GM18907 (cell line): ENCODE measurements around the gene RBM3.
A peak's percentile ranks its signal among the peaks of the same experiment; 100 is the strongest.
"Not testable (repeated sequence)": the region's sequence is repeated elsewhere in the genome, so short reads cannot be mapped to it uniquely, and the experiment has no call there.

Source experiments
- ATAC-seq: cut with Tn5 transposase; IDR thresholded peaks from one replicate; pipeline ENCODE4 v1.9.1; 2021; ENCODE audit warnings: mild to moderate bottlenecking, moderate library complexity; ENCODE audit not compliant: unreplicated experiment

The RBM3 gene

DNA sequence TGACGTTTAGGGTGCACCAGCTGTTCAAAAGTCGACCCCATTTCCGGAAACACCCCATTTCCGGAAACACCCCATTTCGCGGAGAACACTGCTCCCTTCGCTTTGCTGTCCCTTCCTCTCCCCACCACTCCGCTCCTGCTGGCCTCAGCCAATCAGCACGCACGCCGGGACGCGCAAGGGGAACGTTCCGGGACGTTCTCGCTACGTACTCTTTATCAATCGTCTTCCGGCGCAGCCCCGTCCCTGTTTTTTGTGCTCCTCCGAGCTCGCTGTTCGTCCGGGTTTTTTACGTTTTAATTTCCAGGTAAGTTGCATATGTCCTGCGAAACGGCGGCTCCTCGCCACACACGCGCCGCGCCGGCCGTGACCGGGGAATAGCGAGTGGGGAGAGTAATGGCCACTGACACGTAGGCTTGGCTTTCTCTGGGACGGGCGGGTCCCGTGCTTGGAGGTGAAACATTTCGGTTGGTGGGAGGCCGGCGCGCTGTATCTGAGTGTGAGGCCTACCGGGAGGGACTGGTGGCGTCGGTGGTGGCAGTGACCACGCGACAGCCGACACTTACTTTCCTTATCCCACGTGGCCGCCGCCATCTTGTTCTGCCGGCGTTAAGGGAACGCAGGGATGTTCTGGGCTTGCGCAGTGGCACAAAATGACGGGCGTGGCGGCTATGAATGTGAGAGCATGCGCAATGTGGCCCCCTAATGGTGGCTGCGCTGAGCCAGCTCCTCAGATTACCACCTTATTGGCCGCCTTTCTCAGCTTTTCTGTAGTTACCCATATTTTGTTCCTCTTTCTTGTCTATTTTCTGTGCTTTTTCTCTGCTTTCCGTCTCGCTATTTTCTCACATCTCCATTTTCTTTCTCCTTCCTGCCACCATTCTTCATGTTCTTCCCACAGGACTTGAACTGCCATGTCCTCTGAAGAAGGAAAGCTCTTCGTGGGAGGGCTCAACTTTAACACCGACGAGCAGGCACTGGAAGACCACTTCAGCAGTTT is at the start of gene RBM3:
RBM3 (plus strand) TSS at position 215 of the 997 bp plus-strand sequence; CDS start at position 912, 697 bp downstream.
- peak; percentile 89 for ATAC-seq

DNA sequence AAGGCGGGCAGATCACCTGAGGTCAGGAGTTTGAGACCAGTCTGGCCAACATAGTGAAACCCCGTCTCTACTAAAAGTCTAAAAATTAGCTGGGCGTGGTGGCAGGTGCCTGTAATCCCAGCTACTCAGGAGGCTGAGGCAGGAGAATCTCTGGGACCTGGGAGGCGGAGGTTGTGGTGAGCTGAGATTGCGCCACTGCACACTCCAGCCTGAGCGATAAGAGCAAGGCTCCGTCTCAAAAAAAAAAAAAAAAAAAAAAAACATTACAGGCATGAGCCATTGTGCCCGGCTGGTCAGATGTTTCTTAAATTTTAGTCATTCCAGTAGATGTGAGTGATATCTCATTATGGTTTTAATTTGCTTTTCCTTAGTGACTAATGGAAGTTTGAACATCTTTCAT is 48.4 kb upstream of the RBM3 start:
- not testable (repeated sequence) for ATAC-seq

DNA sequence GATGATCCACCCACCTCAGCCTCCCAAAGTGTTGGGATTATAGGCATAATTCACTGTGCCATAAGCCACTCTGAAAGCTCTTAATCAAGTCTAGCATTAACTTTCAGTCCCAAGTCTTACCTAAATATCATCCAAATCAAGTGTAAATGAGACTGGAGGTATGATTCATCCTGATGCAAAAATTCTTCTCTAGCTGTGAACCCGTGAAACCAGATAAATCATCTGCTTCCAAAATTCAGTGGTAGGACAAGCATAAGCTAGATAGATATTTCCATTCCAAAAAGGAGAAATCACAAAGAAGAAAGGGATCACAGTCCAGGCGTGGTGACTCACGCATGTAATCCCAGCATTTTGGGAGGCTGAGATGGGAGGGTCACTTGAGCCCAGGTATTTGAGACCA is 43.5 kb upstream of the RBM3 start:
- no peak for ATAC-seq

DNA sequence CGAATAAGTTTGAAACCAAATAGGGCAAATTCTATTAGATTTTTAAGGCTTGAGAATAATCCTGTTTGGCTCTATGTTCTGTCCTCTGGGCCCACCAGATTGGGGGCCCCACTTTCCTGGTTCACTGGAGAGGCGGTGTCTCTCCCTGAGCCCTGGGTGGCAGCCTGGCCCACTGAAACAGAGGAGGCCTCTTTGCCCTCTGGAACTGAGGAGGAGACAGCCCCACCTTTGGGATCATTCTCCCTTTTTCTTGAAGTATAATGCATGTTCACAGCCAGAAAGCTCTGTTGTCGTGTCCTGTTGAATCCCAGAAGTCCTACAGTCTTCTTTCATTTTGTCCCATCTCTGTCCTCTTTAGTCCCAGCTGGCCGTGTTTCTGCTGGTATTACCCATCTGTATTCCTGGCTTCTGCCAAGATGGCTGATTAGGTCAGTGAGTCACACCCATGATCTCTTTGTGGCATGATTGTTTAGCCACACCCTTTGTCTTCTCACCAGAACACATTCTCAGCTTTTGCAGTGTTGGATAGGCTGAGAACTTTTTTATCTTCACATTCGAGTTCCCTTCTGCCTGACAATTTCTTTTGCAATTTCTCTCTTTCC is 42.8 kb upstream of the RBM3 start:
- no peak for ATAC-seq

DNA sequence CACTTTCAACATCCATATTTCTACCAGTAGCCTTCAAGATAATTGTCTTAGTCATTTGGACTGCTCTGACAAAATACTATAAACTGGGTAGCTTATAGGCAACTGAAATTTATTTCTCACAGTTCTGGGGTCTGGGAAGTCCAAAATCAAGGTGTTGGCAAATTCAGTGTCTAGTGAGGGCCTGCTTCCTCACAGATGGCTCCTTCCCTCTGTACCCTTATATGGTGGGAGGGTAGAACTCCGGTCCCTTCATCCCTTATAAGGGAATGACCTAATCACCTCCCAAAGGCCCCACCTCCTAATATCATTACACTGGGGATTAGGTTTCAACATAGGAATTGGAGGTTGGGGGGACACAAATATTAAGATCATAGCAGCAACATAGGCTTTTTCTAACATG is 42.1 kb upstream of the RBM3 start:
- no peak for ATAC-seq

DNA sequence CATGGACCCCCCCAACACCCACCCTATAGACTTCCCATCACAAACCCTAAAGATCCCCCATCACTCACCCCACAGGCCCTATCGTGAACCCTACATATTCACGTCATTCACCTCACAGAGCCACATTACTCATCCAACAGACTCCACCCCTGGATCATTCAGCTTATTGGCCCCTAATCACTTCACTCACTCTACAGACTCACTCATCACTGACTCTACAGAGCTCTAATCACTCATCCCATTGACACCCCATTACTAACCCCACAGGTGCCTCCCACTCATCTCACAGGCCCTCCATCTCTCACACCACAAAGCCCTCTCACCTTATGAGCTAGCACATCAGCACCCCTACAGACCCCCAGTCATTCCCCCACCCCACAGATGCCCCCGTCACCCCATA is 41.1 kb upstream of the RBM3 start:
- no peak for ATAC-seq

DNA sequence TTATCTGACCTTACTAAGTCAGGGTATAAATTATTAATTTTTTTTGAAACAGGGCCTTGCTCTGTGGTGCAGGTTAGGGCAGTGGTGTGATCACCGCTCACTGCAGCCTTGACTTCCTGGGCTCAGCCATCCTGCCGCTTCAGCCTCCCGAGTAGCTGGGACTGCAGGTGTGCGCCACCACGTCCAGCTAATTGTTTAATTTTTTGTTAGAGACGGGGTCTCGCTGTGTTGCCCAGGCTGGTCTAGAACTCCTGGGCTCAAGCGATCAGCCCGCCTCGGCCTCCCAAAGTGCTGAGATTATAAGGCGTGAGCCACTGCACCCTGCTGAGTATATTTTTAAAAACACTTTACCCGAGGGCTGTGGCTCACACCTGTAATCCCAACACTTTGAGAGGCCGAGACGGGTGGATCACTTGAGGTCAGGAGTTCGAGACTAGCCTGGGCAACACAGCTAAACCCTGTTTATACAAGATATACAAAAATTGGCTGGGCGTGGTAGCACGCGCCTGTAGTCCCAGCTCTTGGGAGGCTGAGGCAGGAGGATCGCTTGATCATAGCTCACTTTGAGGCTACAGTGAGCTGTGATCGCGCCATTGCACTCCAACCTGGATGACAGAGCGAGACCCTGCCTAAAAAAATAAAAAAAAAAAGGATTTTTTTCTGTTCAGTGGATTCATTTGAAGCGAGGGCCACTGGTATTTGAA is 35.5 kb upstream of the RBM3 start:
- ATAC-seq, result no peak

DNA sequence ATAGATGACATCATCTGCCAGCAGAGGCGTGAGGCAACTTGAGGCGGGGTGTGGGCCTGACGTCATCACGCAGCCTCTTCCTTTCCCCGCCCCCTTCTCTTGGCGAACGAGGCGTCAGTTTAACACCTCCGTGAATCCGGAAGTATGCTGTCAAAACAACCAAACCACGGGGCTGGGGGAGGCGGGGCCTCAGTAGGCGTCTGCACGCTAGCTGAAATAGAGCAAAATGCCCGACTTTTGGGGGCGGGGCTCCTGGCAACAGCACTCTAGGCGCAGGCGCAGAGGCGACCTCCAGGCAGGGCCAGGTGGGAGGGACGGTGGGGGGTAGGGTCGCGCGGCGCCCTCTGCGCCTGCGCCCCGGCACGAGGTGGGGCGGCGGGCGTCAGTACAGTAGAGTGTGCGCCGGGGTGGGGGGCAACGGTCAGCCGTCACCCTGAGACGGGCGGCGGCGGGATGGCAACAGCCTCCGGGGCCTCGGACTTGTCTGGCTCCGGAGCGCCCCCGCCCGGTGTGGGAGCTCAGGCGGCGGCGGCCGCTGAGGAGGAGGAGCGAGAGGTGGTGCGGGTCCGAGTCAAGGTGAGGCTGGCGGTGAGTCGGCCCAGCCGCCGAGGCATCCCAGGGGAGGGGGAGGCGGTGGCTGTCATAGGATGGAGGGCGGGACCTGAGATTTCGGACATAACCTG is 34.8 kb upstream of the RBM3 start, which contains the start of gene TBC1D25:
TBC1D25 (plus strand) TSS at position 370 of the 683 bp plus-strand sequence; CDS start at position 454, 84 bp downstream.
- peak; percentile 89 for ATAC-seq

DNA sequence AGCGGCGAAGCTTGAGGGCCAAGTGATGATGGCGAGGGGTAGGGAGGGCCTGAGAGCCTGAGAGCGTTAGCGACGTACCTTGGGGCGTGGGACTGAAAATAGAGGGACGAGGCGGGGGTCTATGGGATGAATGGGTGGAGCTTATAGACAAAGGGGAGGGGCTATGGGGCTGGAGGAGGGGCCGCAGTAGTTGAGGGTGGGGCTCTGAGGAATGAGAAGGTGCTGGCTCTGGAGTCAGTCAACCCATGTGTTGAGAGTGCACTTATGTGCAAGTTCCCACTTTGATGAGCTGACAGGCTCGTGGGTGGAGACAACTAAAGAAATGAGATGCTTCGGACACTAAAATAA is 34.3 kb upstream of the RBM3 start:
- ATAC-seq, result peak; percentile 35

DNA sequence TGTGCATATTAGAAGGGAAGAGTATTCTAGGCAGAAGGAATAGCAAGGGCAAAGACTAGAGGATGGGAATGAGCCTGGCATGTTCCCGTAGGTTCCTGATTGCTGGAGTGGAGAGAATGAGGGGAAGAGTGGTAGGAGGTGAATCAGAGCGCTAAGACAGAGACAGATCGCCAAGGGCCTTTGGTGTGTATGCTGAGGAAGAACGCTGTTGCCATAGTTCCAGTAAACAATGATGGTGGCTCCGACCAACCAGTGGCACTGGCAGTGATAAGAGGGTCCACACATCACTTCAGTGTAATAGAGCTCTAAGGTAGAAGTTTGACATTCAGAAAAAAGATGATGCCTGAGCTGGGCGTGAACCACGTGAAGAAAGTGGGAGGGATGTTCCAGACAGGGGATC is 33.8 kb upstream of the RBM3 start:
- ATAC-seq, result no peak

DNA sequence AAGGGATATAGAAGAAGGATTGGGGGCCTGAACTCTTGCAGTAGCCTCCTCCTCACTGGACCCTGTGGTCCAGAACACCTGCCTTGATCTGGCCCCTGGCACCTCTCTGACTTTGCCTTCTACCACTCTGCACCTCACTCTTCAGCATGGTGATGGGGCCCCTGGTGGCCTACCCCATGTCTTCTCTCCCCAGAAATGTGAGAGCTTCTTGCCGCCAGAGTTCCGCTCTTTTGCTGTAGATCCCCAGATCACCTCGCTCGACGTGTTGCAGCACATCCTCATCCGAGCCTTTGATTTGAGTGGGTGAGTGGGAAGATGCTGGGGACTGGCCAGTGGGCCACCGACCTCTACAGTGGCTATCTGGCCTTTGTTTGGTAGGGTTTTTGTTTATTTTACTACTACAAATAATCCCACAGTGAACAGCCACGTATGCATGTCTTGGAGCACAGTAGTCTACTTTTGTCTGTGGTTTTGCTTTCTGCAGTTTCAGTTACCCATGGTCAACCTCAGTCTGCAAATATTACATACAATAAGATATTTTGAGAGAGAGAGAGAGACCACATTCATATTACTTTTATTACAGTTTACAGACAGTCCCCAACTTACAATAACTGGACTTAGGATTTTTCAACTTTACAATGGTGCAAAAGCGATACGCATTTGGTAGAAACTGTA is 33.0 kb upstream of the RBM3 start:
- no peak for ATAC-seq

DNA sequence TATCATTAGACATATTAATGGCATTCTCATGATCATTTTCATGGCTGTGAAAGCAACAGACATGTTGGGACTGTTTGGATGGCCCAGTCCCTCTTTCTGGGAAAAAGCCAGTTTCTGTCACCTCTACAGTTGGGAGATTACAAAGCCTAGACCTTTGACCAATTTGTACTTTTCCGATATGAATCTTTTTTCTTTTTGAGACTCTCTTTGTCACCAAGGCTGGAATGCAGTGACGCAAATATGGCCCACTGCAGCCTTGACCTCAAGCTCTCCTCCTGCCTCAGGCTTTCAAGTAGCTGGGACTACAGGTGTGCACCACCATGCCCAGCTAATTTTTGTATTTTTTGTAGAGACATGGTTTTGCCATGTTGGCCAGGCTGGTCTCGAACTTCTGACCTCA is 25.4 kb upstream of the RBM3 start:
- no peak for ATAC-seq

DNA sequence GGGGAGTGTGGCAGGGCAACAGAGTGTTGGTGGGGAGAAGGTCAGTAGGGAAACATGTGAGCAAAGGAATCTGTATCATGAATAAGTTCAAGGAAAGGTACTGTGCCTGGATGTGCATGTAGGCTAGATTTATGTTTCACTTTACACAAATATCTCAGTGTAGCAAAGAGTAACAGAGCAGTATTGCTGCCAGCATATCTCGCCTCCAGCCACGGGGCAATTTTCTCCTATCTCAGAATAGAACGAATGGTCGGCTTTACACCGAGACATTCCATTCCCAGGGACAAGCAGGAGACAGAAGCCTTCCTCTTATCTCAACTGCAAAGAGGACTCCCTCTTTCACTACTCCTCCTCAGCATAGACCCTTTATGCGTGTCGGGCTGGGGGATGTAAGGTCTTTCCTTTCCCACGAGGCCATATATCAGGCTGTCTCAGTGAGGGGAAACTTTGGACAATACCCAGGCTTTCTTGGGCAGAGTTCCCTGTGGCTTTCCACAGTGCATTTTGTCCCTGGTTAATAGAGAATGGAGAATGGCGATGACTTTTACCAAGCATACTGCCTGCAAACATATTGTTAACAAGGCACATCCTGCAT is 18.5 kb upstream of the RBM3 start:
- ATAC-seq, result not testable (repeated sequence)

DNA sequence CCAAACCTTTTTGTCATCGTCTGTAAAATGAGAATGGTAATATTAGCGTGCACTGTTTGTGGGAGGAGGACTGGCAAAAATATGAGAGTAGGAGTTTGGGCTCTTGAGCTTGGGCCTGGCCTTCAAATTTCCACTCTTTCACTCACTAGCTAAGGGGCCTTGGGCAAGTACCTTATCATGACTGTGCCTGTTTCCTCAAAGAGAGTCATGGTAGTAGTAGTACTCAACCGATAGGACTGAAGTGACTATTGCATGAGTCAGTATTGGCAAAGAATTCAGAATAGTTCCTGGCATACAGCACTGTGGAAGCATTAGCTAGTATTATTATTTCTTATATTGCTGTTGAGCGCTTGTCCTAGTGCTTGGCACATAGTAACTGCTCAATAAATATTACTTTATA is 16.0 kb upstream of the RBM3 start:
- no peak for ATAC-seq

DNA sequence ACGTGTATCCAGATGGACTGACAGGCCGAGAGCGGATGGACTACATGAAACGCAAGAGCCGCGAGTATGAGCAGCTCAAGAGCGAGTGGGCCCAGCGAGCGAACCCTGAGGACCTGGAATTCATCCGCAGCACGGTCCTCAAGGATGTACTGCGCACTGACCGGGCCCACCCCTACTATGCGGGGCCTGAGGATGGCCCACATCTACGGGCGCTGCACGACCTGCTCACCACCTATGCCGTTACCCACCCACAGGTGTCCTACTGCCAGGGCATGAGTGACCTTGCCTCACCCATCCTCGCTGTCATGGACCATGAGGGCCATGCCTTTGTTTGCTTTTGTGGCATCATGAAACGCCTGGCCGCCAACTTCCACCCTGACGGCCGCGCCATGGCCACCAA is 14.6 kb upstream of the RBM3 start:
- ATAC-seq, result no peak

DNA sequence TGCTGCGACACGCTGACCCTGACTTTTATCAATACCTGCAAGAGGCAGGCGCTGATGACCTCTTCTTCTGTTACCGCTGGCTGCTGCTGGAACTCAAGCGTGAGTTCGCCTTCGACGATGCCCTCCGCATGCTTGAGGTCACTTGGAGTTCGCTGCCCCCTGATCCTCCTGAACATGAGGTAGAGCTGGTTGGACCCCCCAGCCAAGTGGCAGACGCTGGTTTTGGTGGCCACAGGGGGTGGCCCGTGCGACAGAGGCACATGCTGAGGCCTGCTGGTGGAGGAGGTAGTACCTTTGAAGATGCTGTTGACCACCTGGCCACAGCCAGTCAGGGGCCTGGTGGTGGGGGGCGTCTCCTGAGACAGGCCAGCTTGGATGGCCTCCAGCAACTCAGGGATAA is 14.2 kb upstream of the RBM3 start:
- ATAC-seq, result no peak

DNA sequence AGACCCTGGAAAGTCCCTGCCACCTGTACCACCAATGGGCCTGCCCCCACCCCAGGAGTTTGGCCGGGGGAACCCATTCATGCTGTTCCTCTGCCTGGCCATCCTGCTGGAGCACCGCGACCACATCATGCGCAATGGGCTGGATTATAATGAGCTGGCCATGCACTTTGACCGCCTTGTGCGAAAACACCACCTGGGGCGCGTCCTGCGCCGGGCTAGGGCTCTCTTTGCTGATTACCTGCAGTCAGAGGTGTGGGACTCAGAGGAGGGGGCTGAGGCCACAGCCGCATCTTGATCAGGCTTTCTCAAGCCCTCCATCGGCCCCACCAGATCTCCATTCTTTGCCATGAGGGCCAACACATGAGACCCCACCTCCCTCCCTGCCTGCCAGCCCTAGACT is 13.6 kb upstream of the RBM3 start:
- no peak for ATAC-seq

DNA sequence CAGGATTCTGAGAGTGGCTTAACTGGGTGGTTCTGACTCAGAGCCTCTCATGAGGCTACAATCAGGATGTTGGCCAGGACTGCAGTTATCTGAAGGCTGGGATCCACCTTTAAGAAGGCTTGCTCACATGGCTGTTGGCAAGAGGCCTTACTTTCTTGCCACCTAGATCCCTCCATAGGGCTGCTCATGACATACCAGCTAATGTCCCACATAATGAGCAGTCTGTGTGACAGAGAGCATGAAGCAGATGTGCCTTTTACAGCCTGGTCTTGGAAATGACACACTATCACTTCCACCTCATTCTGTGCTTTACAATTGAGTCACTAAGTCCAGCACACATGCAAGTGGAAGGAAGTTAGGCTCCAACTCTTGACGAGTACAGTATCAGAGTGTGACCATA is 4.3 kb upstream of the RBM3 start:
- peak; percentile 34 for ATAC-seq

DNA sequence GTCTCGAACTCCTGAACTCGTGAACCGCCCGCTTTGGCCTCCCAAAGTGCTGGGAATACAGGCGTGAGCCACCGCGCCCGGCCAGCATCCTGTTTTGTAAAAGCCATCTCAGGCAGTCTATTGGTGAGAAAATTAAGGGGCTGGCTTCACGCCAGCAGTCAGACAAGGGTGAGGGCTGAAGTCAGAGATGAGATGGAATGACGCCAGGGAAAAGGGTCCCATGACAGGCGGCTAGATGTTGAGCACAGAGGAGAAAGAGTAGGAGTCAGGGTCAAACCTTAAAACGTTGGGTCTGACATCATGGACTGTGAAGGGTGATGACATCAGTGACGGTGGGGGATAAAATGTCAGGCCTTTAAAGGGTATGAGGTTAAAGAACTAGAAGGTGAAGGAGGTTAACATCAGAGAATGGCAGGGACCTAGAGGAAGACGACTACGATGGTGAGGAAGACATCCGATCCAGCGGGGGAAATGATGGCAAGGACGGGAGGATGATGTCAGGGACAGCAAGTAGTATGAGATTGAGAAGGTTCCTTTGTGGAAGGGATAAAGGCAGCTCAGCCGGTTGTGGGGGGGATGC is 504 bp upstream of the RBM3 start:
- no peak for ATAC-seq

DNA sequence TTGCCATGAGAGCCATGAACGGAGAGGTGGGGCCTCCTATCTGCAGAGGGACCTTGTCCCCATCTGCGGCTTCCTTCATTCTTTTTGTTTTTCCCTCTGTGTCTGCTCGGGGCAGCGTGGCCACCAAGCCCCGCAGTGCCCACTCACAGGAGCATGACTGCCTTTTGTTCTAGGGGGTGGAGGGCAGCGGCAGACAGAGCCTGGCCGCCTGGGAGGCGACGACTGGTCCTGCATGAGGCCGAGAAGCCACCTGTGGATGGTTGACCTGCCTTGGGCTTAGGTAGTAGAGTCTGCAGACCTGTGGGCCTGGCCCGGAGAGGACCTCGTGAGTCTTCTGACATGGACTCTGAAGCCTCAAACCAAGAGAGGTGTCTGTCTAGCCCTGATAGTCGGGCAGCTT is 1.4 kb downstream of the RBM3 start:
- no peak for ATAC-seq
